Cardiac fibroblast (primary cell): ENCODE measurements around the gene NTN1.

Experiments
- DNase-seq, 2 donors: peaks; one replicate each; pipeline versions ENCODE4 v3.0.0 to v3.0.0-alpha.2; 2010; ENCODE audit warnings: low read depth in 2 of 2
- H3K4me3 ChIP-seq, 2 donors: replicated peaks in 1 of 2; 1 replicate in 1 of 2; 2 replicates in 1 of 2; pipeline ENCODE4 v1.5.1; 2011; ENCODE audit warnings: low read depth in 2 of 2, low read length in 2 of 2, mild to moderate bottlenecking in 2 of 2, moderate library complexity in 1 of 2
- TF ChIP-seq, protein P1 (sequence below): IDR thresholded peaks from one replicate; pipeline ENCODE4 v1.5.1; 2011; ENCODE audit warnings: low read depth, mild to moderate bottlenecking, low read length, inconsistent platforms

Gene NTN1

DNA sequence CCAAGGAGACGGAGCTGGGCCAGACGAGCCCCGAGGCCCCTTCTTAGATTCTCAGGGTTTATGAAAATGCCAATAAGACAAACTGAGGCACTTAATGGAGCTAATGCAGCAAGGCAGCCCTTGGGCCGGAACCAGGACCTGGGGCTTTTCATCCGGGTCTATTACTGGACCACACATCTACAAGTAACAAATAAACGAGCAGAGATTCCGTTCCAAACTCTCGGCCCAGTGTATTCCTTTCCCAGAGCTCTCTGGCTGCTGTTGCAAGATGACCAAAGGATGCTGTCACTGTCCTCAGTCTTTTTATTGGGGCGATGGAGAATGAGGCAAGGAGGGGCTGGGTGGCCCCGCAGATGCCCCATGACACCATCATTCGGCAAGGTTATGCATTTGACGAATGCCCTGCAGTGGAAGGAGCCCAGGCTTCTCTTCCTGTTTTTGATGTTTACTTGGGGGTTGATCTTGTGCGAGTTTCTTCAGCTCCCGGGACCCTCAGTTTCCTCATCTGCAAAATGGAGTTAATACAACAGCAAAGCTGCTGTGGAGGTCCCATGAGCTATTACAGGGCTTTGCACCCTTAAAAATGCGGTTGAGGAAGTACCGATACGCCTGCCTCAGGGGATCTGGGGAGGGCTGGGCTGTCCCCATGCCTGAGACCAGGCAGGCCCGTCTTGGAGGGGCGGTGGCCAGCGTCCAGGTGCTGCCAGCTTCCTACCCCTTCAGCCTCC is 1.1 kb upstream of the NTN1 start:
- TF ChIP-seq, protein P1, sequence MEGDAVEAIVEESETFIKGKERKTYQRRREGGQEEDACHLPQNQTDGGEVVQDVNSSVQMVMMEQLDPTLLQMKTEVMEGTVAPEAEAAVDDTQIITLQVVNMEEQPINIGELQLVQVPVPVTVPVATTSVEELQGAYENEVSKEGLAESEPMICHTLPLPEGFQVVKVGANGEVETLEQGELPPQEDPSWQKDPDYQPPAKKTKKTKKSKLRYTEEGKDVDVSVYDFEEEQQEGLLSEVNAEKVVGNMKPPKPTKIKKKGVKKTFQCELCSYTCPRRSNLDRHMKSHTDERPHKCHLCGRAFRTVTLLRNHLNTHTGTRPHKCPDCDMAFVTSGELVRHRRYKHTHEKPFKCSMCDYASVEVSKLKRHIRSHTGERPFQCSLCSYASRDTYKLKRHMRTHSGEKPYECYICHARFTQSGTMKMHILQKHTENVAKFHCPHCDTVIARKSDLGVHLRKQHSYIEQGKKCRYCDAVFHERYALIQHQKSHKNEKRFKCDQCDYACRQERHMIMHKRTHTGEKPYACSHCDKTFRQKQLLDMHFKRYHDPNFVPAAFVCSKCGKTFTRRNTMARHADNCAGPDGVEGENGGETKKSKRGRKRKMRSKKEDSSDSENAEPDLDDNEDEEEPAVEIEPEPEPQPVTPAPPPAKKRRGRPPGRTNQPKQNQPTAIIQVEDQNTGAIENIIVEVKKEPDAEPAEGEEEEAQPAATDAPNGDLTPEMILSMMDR: no peak
- no peak for DNase-seq
- H3K4me3 ChIP-seq: peak overlapping the region in 1 of 2 donors; percentile 50

DNA sequence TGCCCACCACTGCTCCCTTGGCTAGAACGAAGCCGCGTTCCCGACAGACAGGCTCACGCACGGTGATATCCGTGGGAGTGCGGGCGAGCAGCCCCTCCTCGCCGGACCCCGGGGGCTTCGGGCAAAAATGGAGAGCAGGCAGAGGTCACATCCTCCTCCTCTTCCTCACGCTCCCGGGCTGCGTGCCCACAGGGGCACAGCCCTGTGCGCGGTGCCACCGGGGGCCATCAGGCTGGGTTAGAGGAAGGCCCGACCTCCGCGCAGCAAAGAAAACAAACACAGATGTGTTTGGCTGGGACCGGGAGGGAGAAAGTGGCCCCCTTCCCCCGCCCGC is 519 bp upstream of the NTN1 start:
- TF ChIP-seq, protein P1: no peak
- H3K4me3 ChIP-seq: peak overlapping the region; percentile 50 to 52
- no peak for DNase-seq

DNA sequence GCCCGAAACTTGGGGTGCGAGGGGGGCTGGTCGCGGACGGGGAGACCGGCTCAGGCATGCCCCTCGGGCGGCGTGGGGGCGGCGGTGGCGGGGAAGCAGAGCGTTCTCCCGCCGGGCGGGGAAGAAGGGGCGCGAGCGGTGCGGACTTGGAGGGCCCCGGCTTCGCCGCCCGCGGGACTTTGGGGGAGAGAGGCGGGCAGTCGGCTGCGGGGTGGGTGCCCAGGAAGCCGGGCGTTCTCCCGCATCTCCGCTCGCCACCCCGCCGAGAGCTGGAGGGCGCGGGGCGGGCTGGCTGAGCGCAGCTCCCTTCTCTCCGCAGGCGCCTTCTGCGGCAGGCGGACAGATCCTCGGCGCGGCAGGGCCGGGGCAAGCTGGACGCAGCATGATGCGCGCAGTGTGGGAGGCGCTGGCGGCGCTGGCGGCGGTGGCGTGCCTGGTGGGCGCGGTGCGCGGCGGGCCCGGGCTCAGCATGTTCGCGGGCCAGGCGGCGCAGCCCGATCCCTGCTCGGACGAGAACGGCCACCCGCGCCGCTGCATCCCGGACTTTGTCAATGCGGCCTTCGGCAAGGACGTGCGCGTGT is 772 bp downstream of the NTN1 start:
- H3K4me3 ChIP-seq: peak overlapping the region; percentile 50 to 51
- peak; percentile 12 to 26 for DNase-seq
- TF ChIP-seq, protein P1: no peak

DNA sequence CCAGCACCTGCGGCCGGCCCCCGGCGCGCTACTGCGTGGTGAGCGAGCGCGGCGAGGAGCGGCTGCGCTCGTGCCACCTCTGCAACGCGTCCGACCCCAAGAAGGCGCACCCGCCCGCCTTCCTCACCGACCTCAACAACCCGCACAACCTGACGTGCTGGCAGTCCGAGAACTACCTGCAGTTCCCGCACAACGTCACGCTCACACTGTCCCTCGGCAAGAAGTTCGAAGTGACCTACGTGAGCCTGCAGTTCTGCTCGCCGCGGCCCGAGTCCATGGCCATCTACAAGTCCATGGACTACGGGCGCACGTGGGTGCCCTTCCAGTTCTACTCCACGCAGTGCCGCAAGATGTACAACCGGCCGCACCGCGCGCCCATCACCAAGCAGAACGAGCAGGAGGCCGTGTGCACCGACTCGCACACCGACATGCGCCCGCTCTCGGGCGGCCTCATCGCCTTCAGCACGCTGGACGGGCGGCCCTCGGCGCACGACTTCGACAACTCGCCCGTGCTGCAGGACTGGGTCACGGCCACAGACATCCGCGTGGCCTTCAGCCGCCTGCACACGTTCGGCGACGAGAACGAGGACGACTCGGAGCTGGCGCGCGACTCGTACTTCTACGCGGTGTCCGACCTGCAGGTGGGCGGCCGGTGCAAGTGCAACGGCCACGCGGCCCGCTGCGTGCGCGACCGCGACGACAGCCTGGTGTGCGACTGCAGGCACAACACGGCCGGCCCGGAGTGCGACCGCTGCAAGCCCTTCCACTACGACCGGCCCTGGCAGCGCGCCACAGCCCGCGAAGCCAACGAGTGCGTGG is 1.5 kb downstream of the NTN1 start:
- H3K4me3 ChIP-seq: peak overlapping the region in 1 of 2 donors; percentile 4
- TF ChIP-seq, protein P1: no peak
- peak; percentile 13 to 21 for DNase-seq

DNA sequence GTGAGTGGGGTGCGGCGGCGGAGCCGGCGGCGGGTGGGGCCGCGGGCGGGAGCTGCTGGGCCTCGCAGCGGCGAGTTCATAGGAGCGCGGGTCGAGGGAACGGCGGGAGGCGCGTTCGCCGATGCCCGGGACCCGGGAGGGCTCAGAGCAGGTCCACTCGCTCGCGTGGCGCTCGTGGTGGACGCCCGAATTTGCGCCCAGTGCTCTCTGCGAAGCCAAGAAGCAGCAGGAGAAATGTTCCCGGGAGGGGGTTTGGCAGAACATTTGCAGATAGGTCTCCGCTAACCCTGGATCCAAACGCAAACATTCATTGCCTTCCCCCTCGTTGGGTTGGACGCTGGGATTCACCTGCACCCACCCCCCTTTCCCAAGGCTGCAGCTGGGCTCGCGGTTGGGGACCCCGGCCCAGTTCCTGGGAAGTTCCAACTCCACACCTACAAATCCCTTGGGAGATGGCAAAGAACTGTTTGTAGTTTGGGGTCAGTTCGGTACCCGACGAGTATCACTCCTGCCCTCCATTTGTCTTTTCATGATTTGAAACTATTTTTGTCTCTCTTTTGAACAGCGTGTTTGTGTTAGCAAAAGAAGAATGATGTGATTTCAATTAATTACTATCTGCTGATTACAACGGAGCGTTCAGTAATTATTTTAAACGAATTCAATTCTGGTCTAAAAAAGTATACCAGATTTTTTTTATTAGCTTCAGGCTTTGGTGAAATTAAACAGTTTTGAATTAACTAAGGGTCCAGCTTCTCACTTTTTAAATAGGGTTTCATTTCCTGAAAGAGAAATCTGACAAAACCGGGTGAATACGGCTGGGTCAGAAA is 2.3 kb downstream of the NTN1 start:
- no peak overlapping the region for H3K4me3 ChIP-seq
- TF ChIP-seq, protein P1: no peak
- no peak for DNase-seq

DNA sequence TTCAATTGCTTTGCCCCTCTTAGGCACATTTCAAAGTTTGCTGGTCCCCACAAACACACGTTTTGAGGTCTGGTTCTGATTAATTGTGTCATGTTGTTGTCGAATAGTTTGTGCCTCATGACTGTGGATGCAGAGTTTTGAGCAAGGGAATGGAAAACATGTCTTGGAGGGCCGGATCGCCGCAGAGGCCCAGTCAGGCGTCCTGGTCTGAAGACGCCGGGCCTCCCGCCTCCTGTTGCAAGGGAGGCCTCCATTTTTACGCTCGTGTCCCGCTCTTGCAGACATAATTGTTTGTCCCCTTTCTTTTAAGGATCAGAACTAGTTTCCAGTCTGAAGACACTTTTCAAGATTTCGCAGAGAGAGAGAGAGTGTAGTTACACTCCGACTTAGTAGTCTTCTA is 3.2 kb downstream of the NTN1 start:
- no peak for DNase-seq
- TF ChIP-seq, protein P1: no peak
- H3K4me3 ChIP-seq: no peak overlapping the region
